Chondrocyte (in vitro differentiated cells): ENCODE results near the gene PERM1. TPM values are rescaled to one million over a fixed set of nuclear protein-coding genes. Genes with fewer than 3 reads are reported as not detected.
"Not testable (repeated sequence)": the region's sequence is repeated elsewhere in the genome, so short reads cannot be mapped to it uniquely, and the experiment has no call there.

Experiments
- DNase-seq: peaks from one replicate; pipeline ENCODE4 v3.0.0; 2021; ENCODE audit warnings: mixed read lengths, low spot score
- H3K27ac Mint-ChIP-seq: one replicate; pipeline ENCODE4 v1.8.0; 2021; ENCODE audit warnings: mild to moderate bottlenecking, moderate library complexity, mixed read lengths; ENCODE audit not compliant: unreplicated experiment
- H3K27me3 Mint-ChIP-seq: 2 replicates; pipeline ENCODE4 v1.8.0; 2021; ENCODE audit warnings: low read depth, mixed read lengths
- H3K36me3 Mint-ChIP-seq: 2 replicates; pipeline ENCODE4 v1.8.0; 2021; ENCODE audit warnings: low read depth, mixed read lengths
- H3K4me1 Mint-ChIP-seq: 2 replicates; pipeline ENCODE4 v1.8.0; 2021; ENCODE audit warnings: low read depth, mild to moderate bottlenecking, mixed read lengths
- H3K4me3 Mint-ChIP-seq: one replicate; pipeline ENCODE4 v1.8.0; 2021; ENCODE audit warnings: mild to moderate bottlenecking, moderate library complexity, mixed read lengths; ENCODE audit not compliant: unreplicated experiment
- H3K9me3 Mint-ChIP-seq: 2 replicates; pipeline ENCODE4 v1.8.0; 2021; ENCODE audit warnings: low read depth, mixed read lengths
- total RNA-seq: library from RNA; stranded (reverse); gene quantifications from 3 replicates; pipeline ENCODE4 v1.2.1, GENCODE V29; 2021
- TF ChIP-seq, protein P1 (sequence below): fragments of 200-600 bp; sonication (generic); IDR thresholded peaks from 2 replicates; pipeline ENCODE4 v1.5.0; 2021; ENCODE audit warnings: antibody characterized with exemption, mild to moderate bottlenecking, moderate library complexity

Gene PERM1
- total RNA-seq, 1 donor from 2014 or later, result 0.37 TPM

GRCh38 chr1:995665-996633 is 14.1 kb upstream of the PERM1 start:
- Mint-ChIP-seq H3K36me3 (peaks cover 10% of the 10 kb centered on the region), H3K4me3 (no peak overlapping the region), H3K27ac (peak overlapping the region; percentile 71), H3K27me3 (no peaks in the 10 kb centered on the region), H3K4me1 (peaks cover 12% of the 10 kb centered on the region), H3K9me3 (peaks cover 11% of the 10 kb centered on the region)
- DNase-seq, result no peak
- TF ChIP-seq, protein P1, sequence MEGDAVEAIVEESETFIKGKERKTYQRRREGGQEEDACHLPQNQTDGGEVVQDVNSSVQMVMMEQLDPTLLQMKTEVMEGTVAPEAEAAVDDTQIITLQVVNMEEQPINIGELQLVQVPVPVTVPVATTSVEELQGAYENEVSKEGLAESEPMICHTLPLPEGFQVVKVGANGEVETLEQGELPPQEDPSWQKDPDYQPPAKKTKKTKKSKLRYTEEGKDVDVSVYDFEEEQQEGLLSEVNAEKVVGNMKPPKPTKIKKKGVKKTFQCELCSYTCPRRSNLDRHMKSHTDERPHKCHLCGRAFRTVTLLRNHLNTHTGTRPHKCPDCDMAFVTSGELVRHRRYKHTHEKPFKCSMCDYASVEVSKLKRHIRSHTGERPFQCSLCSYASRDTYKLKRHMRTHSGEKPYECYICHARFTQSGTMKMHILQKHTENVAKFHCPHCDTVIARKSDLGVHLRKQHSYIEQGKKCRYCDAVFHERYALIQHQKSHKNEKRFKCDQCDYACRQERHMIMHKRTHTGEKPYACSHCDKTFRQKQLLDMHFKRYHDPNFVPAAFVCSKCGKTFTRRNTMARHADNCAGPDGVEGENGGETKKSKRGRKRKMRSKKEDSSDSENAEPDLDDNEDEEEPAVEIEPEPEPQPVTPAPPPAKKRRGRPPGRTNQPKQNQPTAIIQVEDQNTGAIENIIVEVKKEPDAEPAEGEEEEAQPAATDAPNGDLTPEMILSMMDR, result no peak

GRCh38 chr1:994546-994945 is 12.7 kb upstream of the PERM1 start:
- H3K4me1 Mint-ChIP-seq, H3K4me3 Mint-ChIP-seq, DNase-seq, H3K36me3 Mint-ChIP-seq, H3K27ac Mint-ChIP-seq, H3K27me3 Mint-ChIP-seq: not testable (repeated sequence)
- peaks cover 11% of the 10 kb centered on the region for H3K9me3 Mint-ChIP-seq

DNA sequence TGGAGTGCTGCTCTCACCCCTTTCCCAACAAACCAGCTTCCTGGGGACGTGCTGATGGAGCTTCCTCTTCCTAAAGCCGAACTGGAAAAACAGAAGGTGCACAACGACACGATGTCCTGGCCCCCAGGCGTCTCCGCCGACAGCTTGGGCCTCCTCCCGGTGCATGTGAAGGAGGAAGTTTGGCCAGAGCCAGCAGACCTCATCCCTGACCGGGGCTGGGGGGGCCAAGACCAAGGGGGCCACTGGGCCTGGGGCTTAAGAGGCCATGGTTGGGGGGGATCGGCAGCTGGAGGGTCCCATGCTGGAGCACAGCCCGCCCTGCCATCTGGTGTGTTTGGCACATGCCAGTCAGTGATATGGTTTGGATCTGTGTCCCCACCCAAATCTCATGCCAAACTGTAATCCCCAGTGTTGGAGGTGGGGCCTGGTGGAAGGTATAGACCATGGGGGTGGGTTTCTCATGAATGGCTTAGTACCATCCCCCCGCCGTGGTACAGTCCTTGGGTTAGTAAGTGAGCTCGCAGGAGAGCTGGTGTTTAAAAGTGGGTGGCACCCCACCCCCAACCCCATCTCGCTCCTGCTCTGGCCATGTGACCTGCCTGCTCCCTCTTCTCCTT is 11.6 kb upstream of the PERM1 start:
- no peak overlapping the region for H3K4me3 Mint-ChIP-seq
- H3K27me3 Mint-ChIP-seq, result no peaks in the 10 kb centered on the region
- H3K9me3 Mint-ChIP-seq, result peaks cover 14% of the 10 kb centered on the region
- peaks cover 9% of the 10 kb centered on the region for H3K4me1 Mint-ChIP-seq
- peaks cover 13% of the 10 kb centered on the region for H3K36me3 Mint-ChIP-seq
- TF ChIP-seq, protein P1, result no peak
- no peak overlapping the region for H3K27ac Mint-ChIP-seq
- no peak for DNase-seq

DNA sequence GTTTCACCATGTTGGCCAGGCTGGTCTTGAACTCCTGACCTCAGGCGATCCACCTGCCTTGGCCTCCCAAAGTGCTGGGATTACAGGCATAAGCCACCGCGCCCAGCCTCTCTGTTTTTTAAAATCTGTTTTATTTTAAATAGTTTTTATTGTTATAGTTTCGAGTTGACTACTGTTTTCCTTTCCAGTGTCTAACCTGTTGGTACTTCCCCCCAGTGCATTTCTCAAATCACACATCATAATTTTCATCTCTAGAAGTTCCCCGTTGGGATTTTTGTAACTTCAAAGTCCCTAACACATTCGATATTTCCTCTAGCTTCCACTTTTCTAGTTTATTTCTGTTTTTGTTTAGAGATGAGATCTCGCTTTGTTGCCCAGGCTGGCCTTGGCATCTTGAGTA is 10.5 kb upstream of the PERM1 start:
- H3K27me3 Mint-ChIP-seq, result no peaks in the 10 kb centered on the region

GRCh38 chr1:991895-992294 is 10.0 kb upstream of the PERM1 start:
- Mint-ChIP-seq H3K27ac (no peak overlapping the region), H3K27me3 (no peaks in the 10 kb centered on the region), H3K36me3 (peaks cover 15% of the 10 kb centered on the region), H3K4me1 (peaks cover 4% of the 10 kb centered on the region), H3K4me3 (no peak overlapping the region), H3K9me3 (peaks cover 17% of the 10 kb centered on the region)
- TF ChIP-seq, protein P1, result no peak
- no peak for DNase-seq

More for the DNA sequence above, 10.5 kb upstream of the PERM1 start:
- TF ChIP-seq, protein P1, result no peak
- DNase-seq, result no peak
- Mint-ChIP-seq H3K4me3 (no peak overlapping the region), H3K4me1 (peaks cover 9% of the 10 kb centered on the region), H3K27ac (no peak overlapping the region), H3K36me3 (peaks cover 15% of the 10 kb centered on the region), H3K9me3 (peaks cover 17% of the 10 kb centered on the region)

GRCh38 chr1:991275-991674 is 9.4 kb upstream of the PERM1 start:
- H3K27me3 Mint-ChIP-seq, H3K4me1 Mint-ChIP-seq, H3K4me3 Mint-ChIP-seq, DNase-seq, H3K27ac Mint-ChIP-seq: not testable (repeated sequence)
- peaks cover 15% of the 10 kb centered on the region for H3K36me3 Mint-ChIP-seq
- peaks cover 17% of the 10 kb centered on the region for H3K9me3 Mint-ChIP-seq

- Mint-ChIP-seq H3K36me3 (peaks cover 15% of the 10 kb centered on the region), H3K9me3 (peaks cover 17% of the 10 kb centered on the region)
- DNase-seq, H3K27me3 Mint-ChIP-seq, H3K27ac Mint-ChIP-seq, H3K4me3 Mint-ChIP-seq, H3K4me1 Mint-ChIP-seq: not testable (repeated sequence)
Measured at GRCh38 chr1:988061-988460, 6.2 kb upstream of the PERM1 start.
